Vagina (tissue), 2 donors: ENCODE measurements around the gene RRAD. TPM values are rescaled to one million over a fixed set of nuclear protein-coding genes. Genes with fewer than 3 reads are reported as not detected.
"Not testable (repeated sequence)": the region's sequence is repeated elsewhere in the genome, so short reads cannot be mapped to it uniquely, and the experiment has no call there.

ENCODE experiments used
- DNase-seq, 2 donors: peaks; one replicate each; pipeline ENCODE4 v3.0.0-alpha.2; 2017; ENCODE audit errors: extremely low spot score in 2 of 2
- H3K27ac ChIP-seq: fragments of 200-600 bp; sonication (generic); one replicate; pipeline ENCODE4 v1.5.1; 2019
- H3K27me3 ChIP-seq: fragments of 200-600 bp; sonication (generic); one replicate; pipeline ENCODE4 v1.5.1; 2019
- H3K36me3 ChIP-seq, 2 donors: fragments of 200-600 bp; sonication (generic); one replicate each; pipeline ENCODE4 v1.5.1; 2017 to 2019
- H3K4me1 ChIP-seq: fragments of 200-600 bp; sonication (generic); one replicate; pipeline ENCODE4 v1.5.1; 2019
- H3K4me3 ChIP-seq, 2 donors: fragments of 200-600 bp; sonication (generic); 1 replicate in 1 of 2; 2 replicates in 1 of 2; pipeline ENCODE4 v1.5.1; 2016 to 2019
- H3K9me3 ChIP-seq: fragments of 200-600 bp; sonication (generic); one replicate; pipeline ENCODE4 v1.5.1; 2019
- POLR2A ChIP-seq, 2 donors: fragments of 450-650 bp; IDR thresholded peaks; one replicate each; pipeline ENCODE4 v1.6.1; 2017; ENCODE audit warnings: antibody characterized with exemption in 2 of 2, mild to moderate bottlenecking in 2 of 2, moderate library complexity in 2 of 2
- POLR2AphosphoS5 ChIP-seq, 2 donors: sonication (generic); formaldehyde crosslinking; IDR thresholded peaks; one replicate each; pipeline ENCODE4 v1.9.0; 2017; ENCODE audit warnings: antibody characterized with exemption in 2 of 2, mild to moderate bottlenecking in 2 of 2, low read depth in 1 of 2; ENCODE audit not compliant: insufficient read depth in 1 of 2
- intact Hi-C: fragments of 100-400 bp; cut with DNase I; formaldehyde crosslinking; loops from one replicate; pipeline ENCODE4 v1.15.1; 2023
- total RNA-seq: library from RNA; depleted of rRNA; stranded (reverse); fragments of >200 nt; gene quantifications from one replicate; pipeline ENCODE4 v1.2.3, GENCODE V29; 2016
- TF ChIP-seq, protein P1 (sequence below), 3 experiments: fragments of 450-650 bp in 2 of 3; fragments of 200-600 bp in 1 of 3; sonication (generic) in 1 of 3; IDR thresholded peaks; one replicate each; pipeline ENCODE4 v1.5.1; 2017 to 2019; ENCODE audit warnings: antibody characterized with exemption in 3 of 3, mild to moderate bottlenecking in 2 of 3, moderate library complexity in 2 of 3

RRAD gene, protein sequence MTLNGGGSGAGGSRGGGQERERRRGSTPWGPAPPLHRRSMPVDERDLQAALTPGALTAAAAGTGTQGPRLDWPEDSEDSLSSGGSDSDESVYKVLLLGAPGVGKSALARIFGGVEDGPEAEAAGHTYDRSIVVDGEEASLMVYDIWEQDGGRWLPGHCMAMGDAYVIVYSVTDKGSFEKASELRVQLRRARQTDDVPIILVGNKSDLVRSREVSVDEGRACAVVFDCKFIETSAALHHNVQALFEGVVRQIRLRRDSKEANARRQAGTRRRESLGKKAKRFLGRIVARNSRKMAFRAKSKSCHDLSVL
- total RNA-seq, result 49.1 TPM

DNA sequence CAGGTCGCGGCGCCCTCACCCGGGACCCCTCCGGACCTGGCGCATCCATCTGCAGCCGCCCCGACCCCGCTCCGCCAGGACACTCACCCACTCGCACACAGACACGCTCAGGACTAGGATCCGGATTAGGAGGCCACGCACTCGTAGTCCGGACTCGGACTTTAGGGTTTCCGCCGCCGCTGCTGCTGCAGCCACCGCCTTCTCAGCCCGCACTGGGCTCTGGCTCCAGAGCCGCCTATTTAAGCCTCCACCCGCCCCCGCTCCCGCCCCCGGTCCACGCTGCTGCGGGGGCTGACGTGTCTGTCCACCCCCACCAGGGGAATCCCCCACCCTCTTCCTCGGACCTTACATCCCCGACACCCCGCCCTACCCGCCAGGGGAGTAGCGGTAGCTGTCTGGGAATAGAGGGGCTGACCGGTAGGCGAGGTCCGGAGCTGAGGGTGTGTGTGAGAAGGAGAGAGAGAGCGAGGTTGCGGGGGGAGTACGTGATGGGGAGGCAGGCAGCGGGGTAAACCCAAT, at the start of gene RRAD:
RRAD (minus strand) TSS at position 214 of the 519 bp plus-strand sequence. CDS start 356 bp downstream, outside the sequence.
- peak within 1 kb of the TSS; percentile 81 for H3K27ac ChIP-seq
- H3K36me3 ChIP-seq, result no peaks in the 10 kb centered on the region
- TF ChIP-seq POLR2AphosphoS5 (IDR thresholded peaks at IDR 0.05; ENCODE audit: insufficient read depth in 1 of 2, low read depth in 1 of 2), result peak in 1 of 2 donors; percentile 72
- TF ChIP-seq, protein P1, sequence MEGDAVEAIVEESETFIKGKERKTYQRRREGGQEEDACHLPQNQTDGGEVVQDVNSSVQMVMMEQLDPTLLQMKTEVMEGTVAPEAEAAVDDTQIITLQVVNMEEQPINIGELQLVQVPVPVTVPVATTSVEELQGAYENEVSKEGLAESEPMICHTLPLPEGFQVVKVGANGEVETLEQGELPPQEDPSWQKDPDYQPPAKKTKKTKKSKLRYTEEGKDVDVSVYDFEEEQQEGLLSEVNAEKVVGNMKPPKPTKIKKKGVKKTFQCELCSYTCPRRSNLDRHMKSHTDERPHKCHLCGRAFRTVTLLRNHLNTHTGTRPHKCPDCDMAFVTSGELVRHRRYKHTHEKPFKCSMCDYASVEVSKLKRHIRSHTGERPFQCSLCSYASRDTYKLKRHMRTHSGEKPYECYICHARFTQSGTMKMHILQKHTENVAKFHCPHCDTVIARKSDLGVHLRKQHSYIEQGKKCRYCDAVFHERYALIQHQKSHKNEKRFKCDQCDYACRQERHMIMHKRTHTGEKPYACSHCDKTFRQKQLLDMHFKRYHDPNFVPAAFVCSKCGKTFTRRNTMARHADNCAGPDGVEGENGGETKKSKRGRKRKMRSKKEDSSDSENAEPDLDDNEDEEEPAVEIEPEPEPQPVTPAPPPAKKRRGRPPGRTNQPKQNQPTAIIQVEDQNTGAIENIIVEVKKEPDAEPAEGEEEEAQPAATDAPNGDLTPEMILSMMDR (IDR thresholded peaks at IDR 0.05), result no peak
- H3K27me3 ChIP-seq, result no peaks in the 10 kb centered on the region
- no peak for DNase-seq
- H3K9me3 ChIP-seq, result no peaks in the 10 kb centered on the region
- H3K4me3 ChIP-seq, result peak within 1 kb of the TSS; percentile 56 to 61
- peaks cover 5% of the 10 kb centered on the region for H3K4me1 ChIP-seq
- intact Hi-C loops, result loop anchor here (5.0 kb wide), 1 partner anchor 33 kb away; no protein-coding TSS in a partner anchor

DNA sequence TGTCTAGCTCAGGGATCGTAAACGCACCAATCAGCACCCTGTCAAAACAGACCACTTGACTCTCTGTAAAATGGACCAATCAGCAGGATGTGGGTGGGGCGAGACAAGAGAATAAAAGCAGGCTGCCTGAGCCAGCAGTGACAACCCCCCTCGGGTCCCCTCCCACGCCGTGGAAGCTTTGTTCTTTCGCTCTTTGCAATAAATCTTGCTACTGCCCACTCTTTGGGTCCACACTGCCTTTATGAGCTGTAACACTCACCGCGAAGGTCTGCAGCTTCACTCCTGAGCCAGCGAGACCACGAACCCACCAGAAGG, 49.6 kb upstream of the RRAD start:
- H3K27me3 ChIP-seq, DNase-seq, H3K4me3 ChIP-seq, H3K36me3 ChIP-seq, H3K27ac ChIP-seq, intact Hi-C loops, H3K4me1 ChIP-seq, H3K9me3 ChIP-seq: not testable (repeated sequence)

DNA sequence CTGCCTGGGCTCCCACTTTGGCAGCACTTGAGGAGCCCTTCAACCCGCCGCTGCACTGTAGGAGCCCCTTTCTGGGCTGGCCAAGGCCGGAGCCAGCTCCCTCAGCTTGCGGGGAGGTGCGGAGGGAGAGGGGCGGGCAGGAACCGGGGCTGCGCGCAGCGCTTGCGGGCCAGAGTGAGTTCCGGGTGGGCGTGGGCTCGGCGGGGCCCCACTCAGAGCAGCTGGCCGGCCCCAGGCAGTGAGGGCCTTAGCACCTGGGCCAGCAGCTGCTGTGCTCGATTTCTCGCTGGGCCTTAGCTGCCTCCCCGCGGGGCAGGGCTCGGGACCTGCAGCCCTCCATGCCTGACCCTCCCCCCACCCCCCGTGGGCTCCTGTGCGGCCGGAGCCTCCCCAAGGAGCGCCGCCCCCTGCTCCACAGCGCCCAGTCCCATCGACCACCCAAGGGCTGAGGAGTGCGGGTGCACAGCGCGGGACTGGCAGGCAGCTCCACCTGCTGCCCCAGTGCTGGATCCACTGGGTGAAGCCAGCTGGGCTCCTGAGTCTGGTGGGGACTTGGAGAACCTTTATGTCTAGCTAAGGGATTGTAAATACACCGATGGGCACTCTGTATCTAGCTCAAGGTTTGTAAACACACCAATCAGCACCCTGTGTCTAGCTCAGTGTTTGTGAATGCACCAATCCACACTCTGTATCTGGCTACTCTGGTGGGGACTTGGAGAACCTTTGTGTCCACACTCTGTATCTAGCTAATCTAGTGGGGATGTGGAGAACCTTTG, 49.0 kb upstream of the RRAD start:
- H3K4me1 ChIP-seq, intact Hi-C loops, H3K27me3 ChIP-seq: not testable (repeated sequence)

DNA sequence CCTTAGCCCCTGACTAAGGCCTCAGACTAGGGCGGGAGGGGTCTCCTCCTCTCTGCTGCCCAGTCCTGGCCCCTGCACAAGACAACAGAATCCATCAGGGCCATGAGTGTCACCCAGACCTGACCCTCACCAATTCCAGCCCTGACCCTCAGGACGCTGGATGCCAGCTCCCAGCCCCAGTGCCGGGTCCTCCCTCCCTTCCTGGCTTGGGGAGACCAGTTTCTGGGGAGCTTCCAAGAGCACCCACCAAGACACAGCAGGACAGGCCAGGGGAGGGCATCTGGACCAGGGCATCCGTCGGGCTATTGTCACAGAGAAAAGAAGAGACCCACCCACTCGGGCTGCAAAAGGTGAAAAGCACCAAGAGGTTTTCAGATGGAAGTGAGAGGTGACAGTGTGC, 48.4 kb upstream of the RRAD start:
- TF ChIP-seq, protein P1 (IDR thresholded peaks at IDR 0.05), result no peak
- TF ChIP-seq POLR2AphosphoS5 (IDR thresholded peaks at IDR 0.05; ENCODE audit: insufficient read depth in 1 of 2, low read depth in 1 of 2) (no peak), POLR2A (IDR thresholded peaks at IDR 0.05) (no peak)
- no peak overlapping the region for H3K4me3 ChIP-seq
- no peak for DNase-seq
- H3K27me3 ChIP-seq, result no peaks in the 10 kb centered on the region
- no peaks in the 10 kb centered on the region for H3K9me3 ChIP-seq
- intact Hi-C loops, result no loop called here
- H3K4me1 ChIP-seq, result no peaks in the 10 kb centered on the region
- no peak overlapping the region for H3K27ac ChIP-seq
- H3K36me3 ChIP-seq, result no peaks in the 10 kb centered on the region

More for the DNA sequence above, 49.0 kb upstream of the RRAD start:
- H3K4me3 ChIP-seq, H3K36me3 ChIP-seq, H3K27ac ChIP-seq, H3K9me3 ChIP-seq, DNase-seq: not testable (repeated sequence)

DNA sequence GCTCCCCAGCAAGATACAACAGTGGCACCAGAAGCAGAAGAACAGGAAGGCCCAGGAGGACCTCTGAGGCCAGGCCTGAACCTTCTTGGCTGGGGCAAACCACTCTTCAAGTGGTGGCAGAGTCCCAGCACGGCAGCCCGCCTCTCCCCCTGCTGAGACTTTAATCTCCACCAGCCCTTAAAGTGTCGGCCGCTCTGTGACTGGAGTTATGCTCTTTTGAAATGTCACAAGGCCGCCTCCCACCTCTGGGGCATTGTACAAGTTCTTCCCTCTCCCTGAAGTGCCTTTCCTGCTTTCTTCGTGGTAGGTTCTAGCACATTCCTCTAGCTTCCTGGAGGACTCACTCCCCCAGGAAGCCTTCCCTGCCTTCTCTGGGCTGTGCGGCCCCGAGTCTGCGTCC, 47.6 kb upstream of the RRAD start:
- Histone ChIP-seq H3K4me1 (no peaks in the 10 kb centered on the region), H3K4me3 (no peak overlapping the region), H3K9me3 (no peaks in the 10 kb centered on the region), H3K27me3 (no peaks in the 10 kb centered on the region), H3K27ac (no peak overlapping the region), H3K36me3 (no peaks in the 10 kb centered on the region)
- DNase-seq, result no peak
- TF ChIP-seq, protein P1 (IDR thresholded peaks at IDR 0.05), result no peak
- TF ChIP-seq POLR2AphosphoS5 (IDR thresholded peaks at IDR 0.05; ENCODE audit: insufficient read depth in 1 of 2, low read depth in 1 of 2), result no peak
- TF ChIP-seq POLR2A (IDR thresholded peaks at IDR 0.05), result no peak
- intact Hi-C loops, result no loop called here
